Activated CD4-positive, alpha-beta T cell treated with anti-CD3 and anti-CD28 coated beads, Interleukin-2, amount 50 U/mL, for 48 hours (primary cell): ENCODE results near the gene IFITM10.
A peak's percentile ranks its signal among the peaks of the same experiment; 100 is the strongest.
"Not testable (repeated sequence)": the region's sequence is repeated elsewhere in the genome, so short reads cannot be mapped to it uniquely, and the experiment has no call there.

ENCODE experiments used
- DNase-seq, 2 experiments: peaks; one replicate each; pipeline ENCODE4 v3.0.0-alpha.2; 2020

Gene IFITM10

DNA sequence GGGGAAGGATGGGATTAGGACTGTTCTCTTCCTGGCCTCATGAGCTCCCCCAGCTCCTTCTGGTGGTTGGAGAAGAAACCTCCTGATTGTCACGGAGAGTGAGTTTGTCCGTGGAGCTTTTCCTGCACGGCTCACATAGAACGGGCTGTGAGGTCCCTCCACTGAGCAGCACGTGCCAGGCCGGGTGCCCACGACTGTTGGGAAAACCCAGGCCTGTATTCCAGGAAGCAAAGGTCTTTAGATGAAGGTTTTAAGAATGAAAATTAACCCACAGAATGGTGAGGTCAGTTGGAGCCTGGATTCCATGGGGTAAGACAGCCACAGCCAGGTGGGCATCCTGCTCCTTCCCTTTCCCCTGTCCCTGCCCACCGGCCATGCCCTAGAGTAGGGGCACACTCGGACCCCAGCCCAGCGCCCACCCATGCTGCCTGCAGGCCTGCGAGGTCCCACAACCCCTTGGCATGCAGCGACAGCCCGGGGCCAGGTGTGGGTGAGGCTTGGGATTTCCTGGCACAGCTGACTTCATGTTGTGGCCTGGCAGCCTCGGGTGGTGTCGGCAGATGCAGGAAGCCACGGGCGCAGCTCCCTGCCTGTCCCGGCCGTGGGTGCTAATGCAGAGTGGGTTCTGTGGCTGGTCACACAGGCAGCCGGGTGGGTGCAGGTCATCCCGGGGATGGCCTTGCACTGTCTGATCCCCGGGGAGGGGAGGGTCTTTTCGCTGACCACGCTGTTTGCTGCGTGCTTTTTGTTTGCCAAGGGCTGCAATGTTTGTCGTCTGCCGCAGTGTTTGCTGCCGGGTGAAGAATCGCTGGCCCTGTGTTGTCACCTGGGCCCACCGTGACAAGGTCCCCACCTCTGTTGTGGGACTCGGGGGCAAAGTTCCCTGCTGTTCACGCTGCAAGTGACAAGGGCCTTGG, 60.9 kb downstream of the IFITM10 start:
- not testable (repeated sequence) for DNase-seq

DNA sequence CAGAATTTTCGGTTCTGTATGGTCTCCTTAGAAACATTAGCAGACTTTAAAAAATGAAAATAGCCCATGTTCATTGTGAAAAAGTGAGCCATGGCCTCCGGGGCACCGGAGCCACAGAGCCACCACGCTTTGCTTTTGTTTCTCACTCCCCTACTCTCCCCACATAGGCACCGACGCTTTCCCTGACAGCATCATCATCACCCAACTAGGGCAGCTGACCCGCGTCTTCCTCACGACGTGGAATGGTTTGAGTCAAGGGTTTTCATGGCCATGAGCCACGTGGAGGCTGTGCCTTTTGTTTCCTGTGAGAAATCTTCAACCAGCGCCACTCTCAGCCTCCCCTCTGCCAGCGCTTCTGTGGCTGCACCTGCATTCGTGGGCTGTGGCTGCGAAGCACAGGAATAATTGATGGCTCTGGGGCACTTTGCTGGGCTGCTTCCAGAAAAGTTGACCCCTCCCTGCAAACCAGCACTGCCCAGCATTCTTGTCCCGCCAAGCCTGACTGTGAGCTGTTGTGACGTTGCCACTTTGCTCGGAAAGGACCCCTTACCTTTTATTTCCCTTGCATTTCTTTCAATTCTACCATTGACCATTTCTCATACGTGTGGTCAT, 62.0 kb downstream of the IFITM10 start:
- peak in 1 of 2 experiments; percentile 13 for DNase-seq

DNA sequence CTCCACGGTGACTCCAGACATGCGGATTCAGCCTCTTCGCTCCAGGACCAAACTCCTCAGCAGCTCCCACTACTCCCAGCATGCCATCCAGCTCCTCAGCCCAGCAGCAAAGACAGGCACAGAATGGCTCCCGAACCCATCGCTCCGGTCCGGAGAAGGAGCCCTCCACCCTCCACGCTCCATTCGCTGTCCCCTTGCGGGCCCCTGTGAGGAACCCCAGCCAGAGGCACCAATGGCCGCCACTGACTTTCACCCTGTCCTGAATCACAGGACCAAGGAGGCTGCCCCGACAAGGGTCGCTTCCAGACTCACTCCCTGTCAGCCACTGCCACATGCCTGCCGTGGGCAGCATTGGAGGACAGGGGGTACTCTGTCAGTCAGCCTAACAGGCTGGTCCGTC, 64.2 kb downstream of the IFITM10 start:
- DNase-seq: not testable (repeated sequence)

DNA sequence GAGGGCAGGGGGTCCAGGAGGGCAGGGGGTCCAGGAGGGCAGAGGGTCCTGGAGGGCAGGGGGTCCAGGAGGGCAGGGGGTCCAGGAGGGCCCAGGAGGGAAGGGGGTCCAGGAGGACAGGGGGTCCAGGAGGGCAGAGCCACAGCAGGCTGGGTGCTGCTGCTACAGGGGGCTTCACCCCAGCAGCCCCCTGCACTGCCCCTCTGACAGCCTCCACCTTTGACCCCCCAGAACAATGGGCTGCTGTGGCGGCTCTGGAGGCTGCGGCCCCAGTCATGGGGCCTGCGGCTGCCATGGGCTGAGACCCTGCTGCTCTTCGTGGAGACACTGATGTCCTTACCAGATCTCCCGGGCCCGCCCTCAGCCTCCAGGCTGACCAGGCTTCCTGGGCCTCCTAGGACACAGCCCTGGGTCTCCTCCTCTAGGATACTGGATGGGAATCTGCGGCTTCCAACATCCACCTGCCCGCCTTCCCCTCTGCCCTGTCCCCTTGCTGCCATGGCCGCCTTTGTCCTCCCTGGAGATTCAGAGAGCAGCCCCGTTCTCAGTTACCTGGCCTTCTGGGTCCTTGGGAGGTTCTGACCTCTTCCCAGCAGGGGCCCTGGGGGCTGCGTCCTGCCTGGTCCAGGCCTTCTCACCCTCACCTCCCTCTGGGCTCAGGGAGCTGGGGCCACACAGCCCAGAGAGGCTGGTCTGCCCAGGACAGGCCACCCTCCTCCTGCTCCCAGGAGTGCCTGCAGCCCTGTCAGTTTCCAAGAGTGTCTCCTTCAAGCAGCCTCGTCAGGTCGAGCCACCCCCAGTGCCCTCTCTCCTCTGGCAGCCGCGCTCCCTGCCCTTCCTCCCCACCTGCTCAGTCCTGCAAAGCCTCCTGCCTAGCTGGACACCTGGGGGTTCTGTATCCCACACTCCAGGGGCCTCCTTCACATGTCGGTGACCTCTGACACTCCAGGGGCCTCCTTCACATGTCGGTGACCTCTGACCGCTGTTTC, 65.2 kb downstream of the IFITM10 start:
- not testable (repeated sequence) for DNase-seq

DNA sequence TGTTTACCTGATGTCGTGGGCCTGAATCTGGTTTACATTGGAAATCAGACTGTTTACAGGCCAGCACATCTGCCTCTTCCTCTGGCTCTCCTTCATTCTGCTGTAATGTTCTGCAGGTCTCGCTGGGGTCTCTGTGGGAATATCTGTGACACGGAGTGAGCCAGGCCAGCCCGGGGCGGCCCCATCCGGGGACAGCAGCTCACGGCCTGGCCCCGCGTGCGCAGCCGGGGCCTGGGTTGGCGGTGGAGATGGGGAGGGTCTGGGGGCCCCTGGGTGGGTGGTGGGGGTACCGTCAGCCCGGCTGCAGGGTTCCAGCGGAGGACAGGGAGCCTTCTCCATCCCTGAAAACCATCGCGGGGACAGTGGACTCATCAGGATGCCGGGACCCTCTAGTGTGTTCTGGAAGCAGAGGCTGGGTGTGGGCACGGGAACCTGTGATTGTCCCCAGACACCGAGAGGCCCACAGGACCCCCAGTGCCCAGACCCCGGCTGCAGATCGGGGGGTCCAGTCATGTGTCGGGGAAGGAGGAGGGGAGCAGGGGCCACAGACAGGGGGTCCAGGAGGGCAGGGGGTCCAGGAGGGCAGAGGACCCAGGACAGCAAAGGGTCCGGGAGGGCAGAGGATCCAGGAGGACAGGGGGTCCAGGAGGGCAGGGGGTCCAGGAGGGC, 66.4 kb downstream of the IFITM10 start:
- DNase-seq: not testable (repeated sequence)

DNA sequence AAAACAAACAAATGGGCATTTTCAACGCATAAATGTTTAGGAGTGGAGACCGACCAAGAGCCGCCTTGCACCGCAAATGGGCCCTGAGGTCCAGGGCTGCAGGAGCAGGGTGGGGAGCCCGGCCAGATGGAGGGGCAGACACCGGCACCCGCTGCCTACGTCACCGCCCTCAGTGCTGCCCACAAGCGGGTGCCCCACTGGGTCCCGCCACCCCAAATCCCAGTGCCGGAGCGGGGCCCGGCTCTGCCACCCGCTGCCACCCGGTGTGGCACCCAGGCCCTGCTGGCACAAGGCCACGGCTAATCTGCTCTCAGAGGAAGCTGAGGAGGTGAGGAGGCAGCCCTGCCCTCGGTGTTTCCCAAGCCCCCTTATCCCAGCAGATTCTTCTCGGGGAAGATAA, 67.2 kb downstream of the IFITM10 start:
- DNase-seq: not testable (repeated sequence)
